COLO829 (cell line): ENCODE measurements around the gene PCBP3.
A peak's percentile ranks its signal among the peaks of the same experiment; 100 is the strongest.
"Not testable (repeated sequence)": the region's sequence is repeated elsewhere in the genome, so short reads cannot be mapped to it uniquely, and the experiment has no call there.

Experiments used
- DNase-seq: peaks from one replicate; pipeline ENCODE4 v3.0.0; 2012; ENCODE audit warnings: low spot score

Gene PCBP3

DNA sequence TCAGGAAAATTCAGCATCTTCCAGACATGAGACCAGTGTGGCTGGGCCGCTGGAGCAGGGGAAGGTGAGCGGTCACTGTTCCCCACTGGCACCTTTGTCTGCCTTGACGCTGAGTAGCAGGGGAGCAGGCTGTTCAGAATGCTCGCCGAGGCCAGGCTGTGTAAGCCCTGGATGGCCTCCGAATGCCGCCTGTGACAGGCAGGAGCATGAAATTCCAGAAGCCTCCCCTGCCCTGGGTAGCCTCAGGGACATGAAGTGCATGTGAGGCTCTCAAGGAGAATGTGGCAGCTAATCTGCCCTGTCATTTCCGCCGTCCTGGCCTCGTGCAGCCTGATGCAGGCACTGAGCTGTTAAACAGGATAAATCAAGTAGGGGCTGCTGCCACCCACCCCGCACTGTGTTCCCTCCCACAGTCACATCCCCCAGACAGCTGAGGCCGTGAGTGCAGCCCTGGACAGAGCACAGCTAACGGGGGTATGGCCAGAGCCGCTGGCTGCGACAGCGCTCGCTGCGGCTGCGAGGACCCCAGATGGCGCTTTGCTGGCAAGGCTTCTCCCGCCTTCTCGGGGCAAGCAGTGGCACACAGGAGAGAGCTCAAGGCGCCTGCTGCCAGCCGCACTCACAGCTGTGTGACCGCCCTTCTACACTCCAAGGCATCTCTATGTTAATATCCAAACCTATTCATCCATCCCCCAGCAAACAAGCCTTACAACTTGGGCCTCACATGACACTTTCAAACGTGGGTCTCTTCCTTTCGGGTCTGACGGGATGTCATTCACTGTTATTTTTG is 233.1 kb downstream of the PCBP3 start:
- no peak for DNase-seq

DNA sequence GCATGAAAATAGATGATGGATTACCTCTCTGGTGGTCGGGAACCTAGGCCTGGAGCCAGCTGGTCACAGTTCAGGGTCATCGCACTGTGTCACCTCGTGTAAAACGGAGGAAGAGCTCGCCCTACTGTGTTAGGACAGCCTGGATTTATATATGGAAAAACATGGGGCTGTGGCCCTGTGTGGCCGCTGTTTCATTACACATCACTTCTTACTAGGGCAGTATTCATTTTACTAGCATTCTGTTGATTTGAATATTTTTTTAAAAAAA is 233.6 kb downstream of the PCBP3 start:
- no peak for DNase-seq

DNA sequence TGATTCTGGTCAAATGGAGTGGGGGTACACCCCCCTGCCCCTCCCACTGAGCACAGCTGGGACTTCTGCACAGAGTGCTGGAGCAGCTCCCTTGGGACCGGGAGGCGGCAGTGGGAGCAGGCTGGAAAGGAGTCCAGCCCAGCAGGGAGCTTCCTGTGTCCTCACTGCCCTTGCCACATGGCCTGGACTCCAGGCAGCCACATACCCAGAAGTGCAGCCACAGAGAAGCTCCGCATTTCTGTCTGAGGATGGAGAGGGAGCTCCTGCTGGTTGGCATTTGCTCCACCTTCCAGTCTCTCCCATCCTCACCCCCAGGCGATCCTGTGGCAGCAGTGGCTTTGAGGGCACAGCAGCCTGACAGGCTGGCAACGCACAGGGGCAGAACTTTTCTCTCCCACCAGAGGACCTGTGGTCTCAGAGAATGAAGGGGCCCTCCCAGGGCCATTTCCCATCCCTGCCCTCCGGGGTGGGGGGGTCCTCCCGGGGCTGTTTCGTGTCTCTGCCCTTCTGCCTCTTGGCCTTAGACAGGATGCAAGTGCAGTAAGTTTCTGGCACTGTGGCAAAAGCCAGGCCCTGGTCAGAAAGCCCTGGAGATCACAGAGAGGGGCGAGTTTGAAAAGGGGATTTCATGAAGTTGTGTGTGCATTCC is 234.4 kb downstream of the PCBP3 start:
- no peak for DNase-seq

DNA sequence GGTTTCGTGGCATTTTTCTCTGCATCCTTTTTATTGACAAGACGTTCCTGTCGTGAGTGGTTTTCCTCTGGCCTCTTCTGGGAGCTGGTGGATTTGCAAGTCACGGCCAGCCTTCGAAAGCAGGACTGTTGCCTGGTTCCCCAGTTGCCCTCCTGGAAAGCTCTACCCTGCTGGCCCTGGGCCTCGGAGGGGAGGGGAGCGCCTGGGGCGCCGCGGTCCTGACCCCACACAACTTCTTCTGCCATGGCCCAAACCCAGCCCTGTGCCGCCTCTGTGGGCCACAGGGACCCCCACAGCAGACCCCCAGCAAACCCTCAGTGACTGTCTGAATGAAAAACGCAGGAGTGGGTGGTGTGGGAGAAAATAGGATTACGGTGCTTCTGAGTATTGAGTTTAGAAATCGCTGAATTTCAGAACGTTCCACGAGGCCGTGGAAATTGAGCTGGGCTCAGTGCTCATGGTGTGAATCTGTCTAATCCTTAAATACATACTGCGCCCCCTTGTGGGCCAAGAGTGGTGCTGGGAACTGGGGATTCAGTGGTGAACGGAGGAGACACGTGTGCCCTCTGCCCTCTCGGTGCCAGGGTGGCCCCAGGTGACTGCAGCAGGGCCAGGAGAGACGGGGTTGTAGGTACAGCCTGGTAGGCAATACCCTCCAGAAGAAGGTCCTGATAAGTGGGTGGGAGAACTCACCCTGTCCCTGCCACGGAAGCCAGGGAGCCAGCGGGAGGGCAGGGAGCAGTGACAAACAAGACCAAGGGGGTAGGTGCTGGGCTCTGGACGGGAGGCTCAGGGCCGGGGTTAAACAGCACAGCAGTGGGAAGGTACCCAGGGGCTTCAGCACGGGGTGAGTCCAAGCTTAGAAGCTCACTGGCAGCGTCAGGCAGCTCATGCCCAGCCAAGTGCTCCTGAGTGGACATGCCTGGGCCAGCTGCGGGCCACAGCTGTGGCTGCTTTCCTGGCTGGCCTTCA is 236.9 kb downstream of the PCBP3 start:
- DNase-seq, result peak; percentile 70

DNA sequence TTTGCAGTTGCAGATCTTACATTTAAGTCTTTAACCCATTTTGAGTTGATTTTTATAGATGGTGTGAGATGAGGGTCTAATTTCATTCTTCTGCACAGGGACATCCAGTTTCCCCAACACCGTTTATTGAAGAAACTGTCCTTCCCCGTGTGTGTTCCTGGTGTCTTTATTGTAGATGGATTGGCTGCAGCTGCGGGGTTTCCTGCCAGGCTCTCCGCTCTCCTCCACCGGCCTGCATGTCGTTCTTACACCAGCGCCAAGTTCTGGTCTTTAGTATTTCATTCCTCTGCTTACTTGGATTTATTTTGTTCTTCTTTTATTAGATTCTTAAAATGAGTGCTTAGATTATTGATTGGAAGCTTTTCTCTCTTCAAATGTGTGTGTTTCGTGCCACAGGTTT is 239.1 kb downstream of the PCBP3 start:
- no peak for DNase-seq

DNA sequence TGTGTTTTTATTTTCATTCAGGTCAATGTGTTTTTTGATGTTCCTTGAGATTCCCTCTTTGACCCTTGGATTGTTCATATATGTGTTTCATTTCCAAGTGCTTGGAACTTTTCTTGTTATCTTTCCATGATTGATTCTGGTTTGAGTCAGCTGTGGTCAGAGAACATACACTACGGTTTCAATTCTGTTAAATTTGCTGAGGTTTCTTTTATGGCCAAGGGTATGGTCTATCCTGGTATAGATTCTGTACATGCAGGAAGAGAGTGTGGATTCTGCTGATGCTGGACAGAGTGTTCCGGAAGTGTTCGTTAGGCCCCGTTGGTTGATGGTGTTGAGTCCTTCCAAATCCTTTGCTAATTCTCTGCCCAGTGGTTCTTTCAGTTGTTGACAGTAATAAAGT is 239.6 kb downstream of the PCBP3 start:
- no peak for DNase-seq

DNA sequence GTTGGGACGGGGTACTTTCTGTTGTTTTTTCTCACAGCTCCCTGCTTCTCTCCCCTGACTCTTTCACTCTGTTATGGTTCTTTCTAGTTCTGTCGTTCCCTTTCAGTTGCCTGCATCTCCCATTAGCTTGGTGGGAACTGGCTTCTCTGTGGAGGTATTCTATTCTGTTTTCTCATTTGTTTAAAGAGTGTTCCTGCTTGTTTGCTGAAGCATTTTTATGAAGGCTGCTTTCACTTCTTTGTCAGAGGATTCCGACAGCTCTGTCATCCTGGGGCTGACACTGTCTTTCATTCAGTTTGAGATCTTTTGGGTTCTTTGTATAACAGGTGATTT is 242.0 kb downstream of the PCBP3 start:
- DNase-seq, result no peak

DNA sequence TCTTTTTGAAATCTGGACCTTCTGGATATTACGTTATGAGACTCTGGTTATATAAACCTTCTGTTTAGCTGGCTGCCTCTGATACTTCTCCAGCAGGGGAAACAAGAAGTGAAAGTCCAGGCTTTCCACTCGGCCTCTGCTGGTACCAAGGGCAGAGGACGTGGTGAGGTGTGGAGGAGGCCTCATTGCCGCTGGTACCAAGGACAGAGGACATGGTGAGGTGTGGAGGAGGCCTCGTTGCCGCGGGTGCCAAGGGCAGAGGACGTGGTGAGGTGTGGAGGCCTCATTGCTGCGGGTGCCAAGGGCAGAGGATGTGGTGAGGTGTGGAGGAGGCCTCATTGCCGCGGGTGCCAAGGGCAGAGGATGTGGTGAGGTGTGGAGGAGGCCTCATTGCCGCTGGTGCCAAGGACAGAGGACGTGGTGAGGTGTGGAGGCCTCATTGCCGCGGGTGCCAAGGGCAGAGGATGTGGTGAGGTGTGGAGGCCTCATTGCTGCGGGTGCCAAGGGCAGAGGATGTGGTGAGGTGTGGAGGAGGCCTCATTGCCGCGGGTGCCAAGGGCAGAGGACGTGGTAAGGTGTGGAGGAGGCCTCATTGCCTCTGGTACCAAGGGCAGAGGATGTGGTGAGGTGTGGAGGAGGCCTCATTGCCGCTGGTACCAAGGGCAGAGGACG is 242.5 kb downstream of the PCBP3 start:
- not testable (repeated sequence) for DNase-seq

DNA sequence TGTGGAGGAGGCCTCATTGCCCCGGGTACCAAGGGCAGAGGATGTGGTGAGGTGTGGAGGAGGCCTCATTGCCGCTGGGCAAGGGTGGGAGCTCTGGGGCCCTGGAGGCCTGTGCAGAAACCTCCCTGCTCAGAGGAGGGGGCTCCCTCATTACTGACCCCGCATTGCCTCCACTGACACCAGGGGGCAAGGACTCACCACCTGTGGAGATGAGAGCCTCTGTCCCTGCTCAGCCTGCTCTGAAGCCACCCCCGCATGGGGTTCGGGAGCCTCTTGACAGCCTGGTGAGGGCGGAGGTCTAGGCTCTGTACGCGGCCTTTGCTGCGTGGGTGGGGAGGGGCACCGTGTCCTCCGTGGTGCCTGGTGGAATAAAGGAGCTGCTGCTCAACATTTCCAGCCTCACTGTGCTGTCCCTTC is 243.1 kb downstream of the PCBP3 start:
- DNase-seq, result no peak

DNA sequence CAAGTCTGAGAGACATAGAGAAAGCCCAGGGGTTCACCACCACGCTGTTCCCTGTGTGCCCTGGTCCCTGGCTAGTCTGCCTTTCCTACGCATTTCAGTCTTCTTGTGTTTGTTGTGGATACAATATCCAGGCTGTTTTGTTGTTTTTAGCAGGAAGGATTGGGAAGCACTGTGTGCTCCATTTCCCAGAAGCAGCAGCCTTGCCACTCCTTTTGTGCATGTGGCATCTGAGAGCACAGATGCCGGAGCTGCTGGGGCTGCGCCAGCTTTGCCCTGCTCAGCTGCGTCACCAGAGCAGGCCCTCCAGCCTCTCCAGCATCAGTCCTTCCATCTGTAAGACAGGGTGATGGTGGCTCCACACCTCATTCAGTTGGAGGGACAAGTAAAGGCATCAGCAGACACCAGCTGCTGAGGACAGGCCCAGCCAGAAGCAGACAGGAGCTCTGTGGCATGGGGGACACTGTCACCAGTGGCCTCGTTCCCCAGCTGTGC is 243.6 kb downstream of the PCBP3 start:
- DNase-seq, result no peak

DNA sequence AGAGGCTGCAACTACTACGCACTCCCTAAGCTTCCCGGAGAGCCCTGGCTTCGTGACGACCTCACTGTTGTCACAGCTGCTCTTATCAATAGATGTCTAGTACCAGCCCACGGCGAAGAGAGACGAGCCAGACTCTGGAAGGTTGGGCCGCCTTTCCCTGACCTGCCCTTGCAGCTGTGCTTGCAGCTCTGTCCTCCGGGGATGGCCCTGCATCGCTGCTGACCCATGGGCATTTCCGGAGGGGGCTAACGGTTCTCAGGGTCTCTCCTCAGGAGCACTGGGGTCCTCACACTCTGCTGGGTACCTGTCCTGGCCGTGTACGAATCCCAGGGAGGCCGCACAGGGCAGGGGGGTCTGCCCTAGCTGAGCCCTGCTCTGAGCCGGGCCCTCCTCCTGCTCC is 244.3 kb downstream of the PCBP3 start:
- no peak for DNase-seq

DNA sequence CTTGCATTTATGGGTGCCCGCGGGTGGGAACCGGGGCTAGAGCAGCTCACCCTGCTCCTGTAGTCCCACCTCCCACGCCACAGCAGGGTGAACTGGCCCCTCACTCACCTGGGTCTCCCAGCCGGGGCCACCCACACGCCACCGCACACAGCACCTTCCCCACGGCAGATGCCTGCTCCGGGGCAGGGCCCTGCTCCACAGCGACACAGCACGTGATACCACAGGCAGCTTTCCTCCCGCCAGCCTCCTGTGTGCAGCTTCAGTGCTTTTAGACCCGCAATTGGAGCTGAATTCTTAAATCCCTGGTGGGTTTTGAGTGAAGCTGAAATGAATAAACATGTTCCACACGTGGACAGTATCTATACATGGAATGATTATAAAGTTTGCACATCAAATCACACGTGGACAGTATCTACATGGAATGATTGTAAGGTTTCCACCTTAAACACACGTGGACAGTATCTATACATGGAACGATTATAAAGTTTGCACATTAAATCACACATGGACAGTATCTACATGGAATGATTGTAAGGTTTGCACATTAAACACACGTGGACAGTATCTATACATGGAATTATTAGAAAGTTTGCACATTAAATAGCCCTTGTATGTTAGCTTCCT is 245.0 kb downstream of the PCBP3 start:
- no peak for DNase-seq

DNA sequence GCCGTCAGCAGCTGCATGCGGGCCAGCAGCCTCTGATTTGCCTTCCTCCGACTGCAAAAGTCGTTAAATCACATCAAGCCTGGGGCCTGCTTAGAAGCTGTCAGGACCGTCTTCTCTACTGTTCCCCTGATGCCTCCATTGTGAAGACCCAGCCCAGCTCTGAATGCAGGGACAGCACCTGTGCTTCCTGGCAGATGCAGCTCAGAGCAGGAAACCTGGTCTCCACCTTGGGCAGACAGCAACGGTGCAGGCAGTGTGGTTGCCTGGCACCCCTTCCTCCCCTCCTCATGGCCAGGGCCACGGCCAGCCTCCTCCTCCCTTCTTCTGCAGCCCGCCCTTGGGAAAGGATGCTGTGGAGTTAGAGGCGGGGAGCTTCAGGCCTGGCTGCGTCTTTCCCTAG is 245.7 kb downstream of the PCBP3 start:
- no peak for DNase-seq

DNA sequence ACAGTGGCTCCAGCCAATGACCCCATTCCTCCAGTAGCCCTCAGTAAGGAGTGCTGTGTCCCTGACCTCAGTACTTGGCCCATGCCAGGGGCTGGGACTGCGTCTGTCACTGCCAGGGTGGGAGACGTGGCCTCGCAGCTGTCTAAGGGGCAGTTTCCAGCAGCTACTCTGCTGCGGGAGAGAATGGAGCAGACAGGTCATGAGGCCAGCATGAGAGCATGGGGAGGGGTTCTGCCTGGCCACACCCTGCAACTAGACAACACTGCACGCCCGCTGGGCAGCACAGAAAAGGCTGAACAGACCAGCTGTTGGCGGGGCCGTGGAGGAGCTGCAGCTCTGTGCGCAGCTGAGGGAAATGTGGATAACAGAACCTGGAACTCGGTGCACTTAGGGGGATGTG is 246.4 kb downstream of the PCBP3 start:
- DNase-seq, result no peak

DNA sequence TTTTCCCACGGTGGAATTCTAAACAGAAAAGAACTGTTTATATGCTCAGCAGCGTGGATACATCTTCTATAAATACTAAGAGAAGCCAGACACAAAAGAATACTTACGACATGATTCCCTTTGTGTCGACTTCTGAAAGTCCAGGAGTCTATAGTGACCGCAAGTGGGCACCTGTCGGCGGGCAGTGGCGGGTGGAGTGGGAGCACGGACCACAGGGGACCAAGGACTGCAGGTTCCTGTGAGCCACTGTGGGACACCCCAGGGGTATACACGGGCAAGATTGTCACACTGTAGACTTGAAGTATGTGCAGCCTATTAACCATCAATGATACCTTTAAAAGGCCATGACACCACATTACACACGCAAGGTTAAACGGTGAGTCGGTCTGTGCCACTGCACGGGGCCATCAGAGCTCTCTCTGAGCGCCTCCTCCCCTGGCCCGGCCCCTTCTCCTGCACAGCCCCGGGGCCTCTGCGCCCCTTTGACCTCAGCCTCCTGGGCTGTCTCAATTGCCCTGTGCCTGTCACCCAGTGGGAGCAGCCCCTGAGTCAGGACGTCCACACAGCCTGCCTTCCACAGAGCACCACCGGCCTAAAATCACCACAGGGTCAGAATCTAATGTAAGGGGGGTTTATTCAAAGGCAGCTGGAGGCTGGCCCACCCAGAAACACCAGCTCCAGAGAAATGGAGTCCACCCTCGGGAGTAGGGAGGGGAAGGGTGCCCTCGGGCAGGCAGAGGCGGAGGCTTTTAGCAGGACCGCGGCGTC is 248.0 kb downstream of the PCBP3 start:
- DNase-seq, result no peak

DNA sequence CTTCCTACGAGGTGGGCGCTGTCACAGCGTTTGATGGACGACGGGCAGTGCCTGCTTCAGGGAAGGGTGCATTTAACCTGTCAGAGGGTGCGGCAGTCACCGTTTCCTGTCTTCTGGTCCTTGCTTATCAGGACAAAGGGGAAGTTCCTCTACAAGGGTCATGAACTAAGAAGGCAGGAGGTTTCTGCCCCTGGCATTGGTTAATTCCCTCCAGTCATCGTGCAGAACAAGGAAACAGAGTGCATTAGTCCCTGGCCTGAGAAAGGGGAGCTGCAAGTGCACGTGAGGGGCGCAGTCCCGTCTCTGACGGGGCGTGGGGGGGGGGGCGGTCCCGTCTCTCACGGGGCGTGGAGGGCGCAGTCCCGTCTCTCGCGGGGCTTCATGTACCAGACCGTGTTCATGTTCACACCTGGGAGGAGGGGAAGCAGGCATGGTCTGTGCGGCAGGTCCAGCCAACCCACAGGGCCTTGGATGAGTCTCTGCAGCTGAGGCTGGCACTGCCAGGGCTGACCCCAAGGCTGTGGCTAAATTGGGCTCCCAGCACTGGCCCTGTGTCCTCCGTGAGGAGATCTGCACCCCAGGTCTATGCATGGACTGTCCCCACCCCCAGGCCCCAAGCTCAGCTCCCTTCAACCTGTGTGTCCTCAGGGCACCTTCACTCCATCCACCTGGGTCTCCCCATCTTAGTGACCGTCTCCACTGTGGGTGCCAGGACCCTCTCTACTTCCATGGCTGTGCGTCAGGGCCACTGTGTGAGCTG is 248.8 kb downstream of the PCBP3 start:
- no peak for DNase-seq

DNA sequence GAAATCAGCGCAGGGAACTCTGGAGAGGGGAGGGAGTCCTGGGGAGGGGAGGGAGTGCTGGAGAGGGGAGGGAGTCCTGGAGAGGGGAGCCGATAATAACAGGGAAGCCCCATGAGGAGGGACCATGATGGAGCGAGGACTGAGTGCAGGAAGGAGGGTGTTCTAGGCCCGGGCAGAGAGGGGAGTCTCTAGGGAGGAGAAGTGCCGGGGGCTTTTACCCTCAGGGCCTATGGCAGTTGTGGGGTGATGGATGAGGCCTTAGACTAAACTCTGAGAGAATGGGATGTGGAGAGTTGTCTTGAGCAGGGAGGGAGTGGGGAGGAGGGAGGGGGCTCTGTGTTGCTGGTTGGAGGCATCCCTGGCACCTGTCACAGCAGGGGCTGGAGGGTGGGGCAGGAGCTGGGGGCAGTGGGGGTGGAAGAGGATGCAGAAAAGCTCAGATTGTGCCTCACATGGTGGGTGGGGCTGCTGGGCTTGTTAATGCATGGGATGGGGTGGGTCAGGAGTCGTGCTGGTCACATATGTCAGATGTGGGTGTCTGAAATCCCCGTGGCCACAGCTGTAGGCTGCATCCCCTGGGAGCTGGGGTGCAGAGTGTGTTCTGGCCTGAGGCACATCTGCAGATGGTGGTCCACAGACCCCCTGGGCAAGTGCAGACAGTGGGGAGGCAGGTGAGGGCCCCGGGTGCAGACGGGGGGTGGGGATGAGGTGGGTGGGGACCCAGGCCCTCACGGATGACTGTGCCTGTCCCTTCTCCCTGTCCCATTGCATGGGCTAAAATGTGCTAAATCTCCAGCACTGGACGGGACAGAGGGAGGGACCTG is 249.6 kb downstream of the PCBP3 start:
- no peak for DNase-seq

DNA sequence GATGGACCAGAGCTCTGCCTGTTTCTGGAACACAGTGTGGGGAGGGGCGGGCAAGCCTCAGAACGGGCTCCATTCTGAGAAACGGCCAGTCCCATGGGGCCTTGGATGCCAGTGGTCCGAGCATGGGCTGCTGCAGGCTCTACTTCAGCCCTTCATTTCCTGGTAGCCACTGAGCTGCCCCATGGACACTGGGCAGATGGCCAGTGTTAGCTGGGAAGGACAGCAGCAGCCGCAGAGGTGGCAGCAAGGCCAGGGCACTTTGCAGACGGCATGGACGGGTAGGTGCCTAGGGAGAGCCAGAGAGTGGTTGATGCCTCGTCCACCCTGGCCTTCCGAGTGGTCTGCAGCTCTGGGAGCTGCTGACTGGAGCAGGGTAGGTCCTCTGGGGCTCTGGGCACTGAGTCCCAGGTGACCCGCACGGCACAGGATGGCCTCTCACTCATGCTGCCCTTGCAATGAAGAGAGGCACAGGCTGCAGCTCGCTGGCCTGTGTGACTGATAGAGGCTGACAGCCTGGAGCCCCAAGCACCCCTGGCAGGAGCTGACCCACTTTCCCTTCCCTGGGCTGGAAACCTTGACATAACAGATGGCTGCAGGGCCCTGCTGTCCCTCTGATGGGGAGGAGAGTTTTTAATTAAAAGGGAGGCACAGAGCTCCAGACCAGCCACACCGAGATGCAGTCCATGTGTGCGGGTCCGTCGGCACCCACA is 250.4 kb downstream of the PCBP3 start:
- no peak for DNase-seq

DNA sequence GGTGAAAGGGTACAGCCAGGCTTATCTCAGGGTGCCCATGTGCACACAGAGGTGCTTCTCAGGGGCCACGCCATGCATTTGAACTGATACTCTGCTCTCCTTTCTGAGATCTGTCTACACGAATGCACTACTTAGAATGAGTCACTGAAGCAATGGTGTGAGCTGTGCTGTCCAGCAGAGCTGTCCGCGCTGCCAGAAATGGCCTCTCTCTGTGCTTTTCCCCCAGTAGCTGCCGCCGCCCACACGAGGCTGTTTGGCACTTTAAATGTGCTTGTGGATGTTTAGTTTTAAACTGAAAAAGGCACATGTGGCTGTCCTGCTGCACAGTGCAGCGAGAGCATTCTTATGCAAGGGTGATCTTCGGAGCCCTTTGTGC is 250.9 kb downstream of the PCBP3 start:
- peak; percentile 32 for DNase-seq
